Measurements from ENCODE around the gene SLC1A7. TPM values are rescaled to one million over a fixed set of nuclear protein-coding genes. Genes with fewer than 3 reads are reported as not detected.

Gene SLC1A7
- total and polyA plus RNA-seq, 2 of the 13 experiments (the other 11 are each of a cell fraction or from before 2014, with no cell fraction given) = 0.04 to 2.0 TPM

- TF ChIP-seq ZNF687 (CRISPR knock-in tag; IDR thresholded peaks at IDR 0.05) = peak; percentile 57
- peak; percentile 84 for TF ChIP-seq CCAR2 (optimal IDR thresholded peaks at IDR 0.05; ENCODE audit: low read depth, low read length)
- TF ChIP-seq TOE1 (CRISPR knock-in tag; IDR thresholded peaks at IDR 0.05) = no peak
- no peak for TF ChIP-seq ZNF782 (CRISPR knock-in tag; IDR thresholded peaks at IDR 0.05; ENCODE audit: borderline replicate concordance)
- TF ChIP-seq FUBP1 (CRISPR knock-in tag; IDR thresholded peaks at IDR 0.05; ENCODE audit: borderline replicate concordance) = no peak
- no peak for TF ChIP-seq ZBTB33 (CRISPR knock-in tag; IDR thresholded peaks at IDR 0.05)
- no peak for TF ChIP-seq NFKB2 (CRISPR knock-in tag; IDR thresholded peaks at IDR 0.05; ENCODE audit: borderline replicate concordance)
- peak; percentile 63; the same call in 1 of the 2 replicates for TF ChIP-seq TFAP4 (IDR thresholded peaks at IDR 0.05; ENCODE audit: borderline replicate concordance, low read depth)
- TF ChIP-seq ZNF549 (CRISPR knock-in tag; IDR thresholded peaks at IDR 0.05) = no peak
- 0 out of 2 replicates have a peak, but pooled peaks have one; percentile 30 for TF ChIP-seq ZNF740 (CRISPR knock-in tag; IDR thresholded peaks at IDR 0.05)
- TF ChIP-seq CHCHD3 (CRISPR knock-in tag; IDR thresholded peaks at IDR 0.05) = no peak
- TF ChIP-seq FOXC1 (CRISPR knock-in tag; IDR thresholded peaks at IDR 0.05; ENCODE audit: borderline replicate concordance) = peak; percentile 50; the same call in 1 of the 2 replicates
- TF ChIP-seq IKZF1 (IDR thresholded peaks at IDR 0.05) = no peak
- no peak for TF ChIP-seq ZNF460 (CRISPR knock-in tag; IDR thresholded peaks at IDR 0.05; ENCODE audit: borderline replicate concordance)
These were observed 40.9 kb upstream of the SLC1A7 start (continued) for GRCh38 chr1:53183095-53183990.

All from HepG2 (cell line).